ENCODE data around the gene TBC1D22B. TPM values are rescaled to one million over a fixed set of nuclear protein-coding genes. Genes with fewer than 3 reads are reported as not detected.
"Not testable (repeated sequence)": the region's sequence is repeated elsewhere in the genome, so short reads cannot be mapped to it uniquely, and the experiment has no call there.

The TBC1D22B gene
- total and polyA plus RNA-seq, 2 experiments from 2014 or later = 9.1 to 19.9 TPM

DNA sequence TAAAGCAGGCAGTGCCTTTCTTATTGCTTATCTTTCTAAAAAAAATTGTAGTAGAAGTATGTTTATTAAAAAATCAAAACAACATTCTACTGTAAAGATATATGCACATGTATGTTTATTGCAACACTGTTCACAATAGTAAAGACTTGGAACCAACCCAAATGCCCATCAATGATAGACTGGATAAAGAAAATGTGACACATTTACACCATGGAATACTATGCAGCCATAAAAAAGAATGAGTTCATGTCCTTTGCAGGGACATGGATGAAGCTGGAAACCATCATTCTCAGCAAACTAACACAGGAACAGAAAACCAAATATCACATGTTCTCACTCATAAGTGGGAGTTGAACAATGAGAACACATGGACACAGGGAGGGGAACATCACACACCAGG is 40.1 kb downstream of the TBC1D22B start:
- not testable (repeated sequence) for H3K27me3 Mint-ChIP-seq (ENCODE audit: insufficient read depth, low read depth, poor library complexity); H4K20me1 ChIP-seq (replicated peaks; ENCODE audit: insufficient read depth); H3K36me3 ChIP-seq (ENCODE audit: insufficient read depth); H3F3A ChIP-seq (replicated peaks; ENCODE audit: low read depth); H2AFZ ChIP-seq; H3K9me2 ChIP-seq (ENCODE audit: insufficient read depth); H3K27ac Mint-ChIP-seq; H3K4me2 ChIP-seq; H3K27me3 ChIP-seq (ENCODE audit: insufficient read depth); H3K4me1 Mint-ChIP-seq; H3K9me3 Mint-ChIP-seq; H3K4me3 ChIP-seq; DNase-seq (ENCODE audit: low spot score); H3K27ac ChIP-seq (ENCODE audit: low read depth); ATAC-seq; H3K79me2 ChIP-seq (replicated peaks; ENCODE audit: insufficient read depth); H3K4me3 Mint-ChIP-seq; H3K4me1 ChIP-seq (ENCODE audit: insufficient read depth)
- H3K36me3 Mint-ChIP-seq (ENCODE audit: low read depth) = peaks cover 38% of the 10 kb centered on the region

DNA sequence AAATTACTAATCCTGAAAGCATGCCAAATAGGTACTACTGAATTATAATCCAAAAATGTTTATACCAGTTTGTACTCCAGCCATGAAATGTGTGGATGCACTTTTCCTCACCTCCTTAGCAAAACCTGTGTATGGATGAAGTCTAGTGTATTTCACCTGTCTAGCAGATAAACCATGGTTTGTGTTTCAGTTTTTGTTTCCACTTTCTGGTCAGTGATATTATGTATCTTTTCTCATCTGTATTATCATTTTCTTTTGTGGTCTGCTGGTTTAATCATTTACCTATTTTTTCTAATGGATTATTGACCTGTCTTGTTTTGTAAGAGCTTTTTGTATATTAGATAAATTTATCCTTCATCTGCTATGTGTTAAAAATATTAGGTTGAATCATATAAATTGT is 41.4 kb downstream of the TBC1D22B start:
- no peak overlapping the region for H3K27ac ChIP-seq (ENCODE audit: low read depth)
- H3K27me3 Mint-ChIP-seq (ENCODE audit: insufficient read depth, low read depth, poor library complexity) = no peaks in the 10 kb centered on the region
- no peak overlapping the region for H2AFZ ChIP-seq
- H3K9me3 Mint-ChIP-seq = no peaks in the 10 kb centered on the region; the same call in 2 of the 3 replicates
- H3K27ac Mint-ChIP-seq = no peak overlapping the region
- no peaks in the 10 kb centered on the region for H3K9me2 ChIP-seq (ENCODE audit: insufficient read depth)
- H3K4me3 ChIP-seq = no peak overlapping the region
- H3K4me3 Mint-ChIP-seq = no peak overlapping the region
- TF ChIP-seq EZH2 (IDR thresholded peaks at IDR 0.05; ENCODE audit: low read depth, unreplicated experiment) (no peak), POLR2AphosphoS5 (IDR thresholded peaks at IDR 0.05; ENCODE audit: low read depth) (no peak), EZH2phosphoT487 (IDR thresholded peaks at IDR 0.05; ENCODE audit: unreplicated experiment) (no peak), STAT1 (IDR thresholded peaks at IDR 0.05; ENCODE audit: unreplicated experiment) (no peak)
- TF ChIP-seq, protein P1, sequence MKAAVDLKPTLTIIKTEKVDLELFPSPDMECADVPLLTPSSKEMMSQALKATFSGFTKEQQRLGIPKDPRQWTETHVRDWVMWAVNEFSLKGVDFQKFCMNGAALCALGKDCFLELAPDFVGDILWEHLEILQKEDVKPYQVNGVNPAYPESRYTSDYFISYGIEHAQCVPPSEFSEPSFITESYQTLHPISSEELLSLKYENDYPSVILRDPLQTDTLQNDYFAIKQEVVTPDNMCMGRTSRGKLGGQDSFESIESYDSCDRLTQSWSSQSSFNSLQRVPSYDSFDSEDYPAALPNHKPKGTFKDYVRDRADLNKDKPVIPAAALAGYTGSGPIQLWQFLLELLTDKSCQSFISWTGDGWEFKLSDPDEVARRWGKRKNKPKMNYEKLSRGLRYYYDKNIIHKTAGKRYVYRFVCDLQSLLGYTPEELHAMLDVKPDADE (IDR thresholded peaks at IDR 0.05) = no peak
- TF ChIP-seq, protein P2, sequence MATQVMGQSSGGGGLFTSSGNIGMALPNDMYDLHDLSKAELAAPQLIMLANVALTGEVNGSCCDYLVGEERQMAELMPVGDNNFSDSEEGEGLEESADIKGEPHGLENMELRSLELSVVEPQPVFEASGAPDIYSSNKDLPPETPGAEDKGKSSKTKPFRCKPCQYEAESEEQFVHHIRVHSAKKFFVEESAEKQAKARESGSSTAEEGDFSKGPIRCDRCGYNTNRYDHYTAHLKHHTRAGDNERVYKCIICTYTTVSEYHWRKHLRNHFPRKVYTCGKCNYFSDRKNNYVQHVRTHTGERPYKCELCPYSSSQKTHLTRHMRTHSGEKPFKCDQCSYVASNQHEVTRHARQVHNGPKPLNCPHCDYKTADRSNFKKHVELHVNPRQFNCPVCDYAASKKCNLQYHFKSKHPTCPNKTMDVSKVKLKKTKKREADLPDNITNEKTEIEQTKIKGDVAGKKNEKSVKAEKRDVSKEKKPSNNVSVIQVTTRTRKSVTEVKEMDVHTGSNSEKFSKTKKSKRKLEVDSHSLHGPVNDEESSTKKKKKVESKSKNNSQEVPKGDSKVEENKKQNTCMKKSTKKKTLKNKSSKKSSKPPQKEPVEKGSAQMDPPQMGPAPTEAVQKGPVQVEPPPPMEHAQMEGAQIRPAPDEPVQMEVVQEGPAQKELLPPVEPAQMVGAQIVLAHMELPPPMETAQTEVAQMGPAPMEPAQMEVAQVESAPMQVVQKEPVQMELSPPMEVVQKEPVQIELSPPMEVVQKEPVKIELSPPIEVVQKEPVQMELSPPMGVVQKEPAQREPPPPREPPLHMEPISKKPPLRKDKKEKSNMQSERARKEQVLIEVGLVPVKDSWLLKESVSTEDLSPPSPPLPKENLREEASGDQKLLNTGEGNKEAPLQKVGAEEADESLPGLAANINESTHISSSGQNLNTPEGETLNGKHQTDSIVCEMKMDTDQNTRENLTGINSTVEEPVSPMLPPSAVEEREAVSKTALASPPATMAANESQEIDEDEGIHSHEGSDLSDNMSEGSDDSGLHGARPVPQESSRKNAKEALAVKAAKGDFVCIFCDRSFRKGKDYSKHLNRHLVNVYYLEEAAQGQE (IDR thresholded peaks at IDR 0.05; ENCODE audit: unreplicated experiment) = no peak
- TF ChIP-seq, protein P3, sequence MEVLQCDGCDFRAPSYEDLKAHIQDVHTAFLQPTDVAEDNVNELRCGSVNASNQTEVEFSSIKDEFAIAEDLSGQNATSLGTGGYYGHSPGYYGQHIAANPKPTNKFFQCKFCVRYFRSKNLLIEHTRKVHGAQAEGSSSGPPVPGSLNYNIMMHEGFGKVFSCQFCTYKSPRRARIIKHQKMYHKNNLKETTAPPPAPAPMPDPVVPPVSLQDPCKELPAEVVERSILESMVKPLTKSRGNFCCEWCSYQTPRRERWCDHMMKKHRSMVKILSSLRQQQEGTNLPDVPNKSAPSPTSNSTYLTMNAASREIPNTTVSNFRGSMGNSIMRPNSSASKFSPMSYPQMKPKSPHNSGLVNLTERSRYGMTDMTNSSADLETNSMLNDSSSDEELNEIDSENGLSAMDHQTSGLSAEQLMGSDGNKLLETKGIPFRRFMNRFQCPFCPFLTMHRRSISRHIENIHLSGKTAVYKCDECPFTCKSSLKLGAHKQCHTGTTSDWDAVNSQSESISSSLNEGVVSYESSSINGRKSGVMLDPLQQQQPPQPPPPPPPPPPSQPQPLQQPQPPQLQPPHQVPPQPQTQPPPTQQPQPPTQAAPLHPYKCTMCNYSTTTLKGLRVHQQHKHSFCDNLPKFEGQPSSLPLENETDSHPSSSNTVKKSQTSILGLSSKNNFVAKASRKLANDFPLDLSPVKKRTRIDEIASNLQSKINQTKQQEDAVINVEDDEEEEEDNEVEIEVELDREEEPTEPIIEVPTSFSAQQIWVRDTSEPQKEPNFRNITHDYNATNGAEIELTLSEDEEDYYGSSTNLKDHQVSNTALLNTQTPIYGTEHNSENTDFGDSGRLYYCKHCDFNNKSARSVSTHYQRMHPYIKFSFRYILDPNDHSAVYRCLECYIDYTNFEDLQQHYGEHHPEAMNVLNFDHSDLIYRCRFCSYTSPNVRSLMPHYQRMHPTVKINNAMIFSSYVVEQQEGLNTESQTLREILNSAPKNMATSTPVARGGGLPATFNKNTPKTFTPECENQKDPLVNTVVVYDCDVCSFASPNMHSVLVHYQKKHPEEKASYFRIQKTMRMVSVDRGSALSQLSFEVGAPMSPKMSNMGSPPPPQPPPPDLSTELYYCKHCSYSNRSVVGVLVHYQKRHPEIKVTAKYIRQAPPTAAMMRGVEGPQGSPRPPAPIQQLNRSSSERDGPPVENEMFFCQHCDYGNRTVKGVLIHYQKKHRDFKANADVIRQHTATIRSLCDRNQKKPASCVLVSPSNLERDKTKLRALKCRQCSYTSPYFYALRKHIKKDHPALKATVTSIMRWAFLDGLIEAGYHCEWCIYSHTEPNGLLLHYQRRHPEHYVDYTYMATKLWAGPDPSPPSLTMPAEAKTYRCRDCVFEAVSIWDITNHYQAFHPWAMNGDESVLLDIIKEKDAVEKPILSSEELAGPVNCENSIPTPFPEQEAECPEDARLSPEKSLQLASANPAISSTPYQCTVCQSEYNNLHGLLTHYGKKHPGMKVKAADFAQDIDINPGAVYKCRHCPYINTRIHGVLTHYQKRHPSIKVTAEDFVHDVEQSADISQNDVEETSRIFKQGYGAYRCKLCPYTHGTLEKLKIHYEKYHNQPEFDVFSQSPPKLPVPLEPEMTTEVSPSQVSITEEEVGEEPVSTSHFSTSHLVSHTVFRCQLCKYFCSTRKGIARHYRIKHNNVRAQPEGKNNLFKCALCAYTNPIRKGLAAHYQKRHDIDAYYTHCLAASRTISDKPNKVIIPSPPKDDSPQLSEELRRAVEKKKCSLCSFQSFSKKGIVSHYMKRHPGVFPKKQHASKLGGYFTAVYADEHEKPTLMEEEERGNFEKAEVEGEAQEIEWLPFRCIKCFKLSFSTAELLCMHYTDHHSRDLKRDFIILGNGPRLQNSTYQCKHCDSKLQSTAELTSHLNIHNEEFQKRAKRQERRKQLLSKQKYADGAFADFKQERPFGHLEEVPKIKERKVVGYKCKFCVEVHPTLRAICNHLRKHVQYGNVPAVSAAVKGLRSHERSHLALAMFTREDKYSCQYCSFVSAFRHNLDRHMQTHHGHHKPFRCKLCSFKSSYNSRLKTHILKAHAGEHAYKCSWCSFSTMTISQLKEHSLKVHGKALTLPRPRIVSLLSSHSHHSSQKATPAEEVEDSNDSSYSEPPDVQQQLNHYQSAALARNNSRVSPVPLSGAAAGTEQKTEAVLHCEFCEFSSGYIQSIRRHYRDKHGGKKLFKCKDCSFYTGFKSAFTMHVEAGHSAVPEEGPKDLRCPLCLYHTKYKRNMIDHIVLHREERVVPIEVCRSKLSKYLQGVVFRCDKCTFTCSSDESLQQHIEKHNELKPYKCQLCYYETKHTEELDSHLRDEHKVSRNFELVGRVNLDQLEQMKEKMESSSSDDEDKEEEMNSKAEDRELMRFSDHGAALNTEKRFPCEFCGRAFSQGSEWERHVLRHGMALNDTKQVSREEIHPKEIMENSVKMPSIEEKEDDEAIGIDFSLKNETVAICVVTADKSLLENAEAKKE (CRISPR knock-in tag; IDR thresholded peaks at IDR 0.05) = no peak
- no peaks in the 10 kb centered on the region for H3F3A ChIP-seq (replicated peaks; ENCODE audit: low read depth)
- no peaks in the 10 kb centered on the region for H3K4me1 ChIP-seq (ENCODE audit: insufficient read depth)
- no peaks in the 10 kb centered on the region for H3K4me1 Mint-ChIP-seq
- no peak overlapping the region for H3K4me2 ChIP-seq
- DNase-seq (ENCODE audit: low spot score) (no peak), ATAC-seq (no peak)
- no peaks in the 10 kb centered on the region for H3K27me3 ChIP-seq (ENCODE audit: insufficient read depth)
- H3K79me2 ChIP-seq (replicated peaks; ENCODE audit: insufficient read depth) = no peaks in the 10 kb centered on the region
- H3K36me3 Mint-ChIP-seq (ENCODE audit: low read depth) = peaks cover 40% of the 10 kb centered on the region
- H4K20me1 ChIP-seq (replicated peaks; ENCODE audit: insufficient read depth) = peaks cover 3% of the 10 kb centered on the region; the same call in 1 of the 2 replicates
- peaks cover 2% of the 10 kb centered on the region; the same call in 1 of the 2 replicates for H3K36me3 ChIP-seq (ENCODE audit: insufficient read depth)
